GM18870 (cell line): ENCODE measurements around the gene COL4A1.

Source experiments
- ATAC-seq: cut with Tn5 transposase; IDR thresholded peaks from one replicate; pipeline ENCODE4 v1.9.1; 2021; ENCODE audit warnings: moderate library complexity; ENCODE audit not compliant: unreplicated experiment

Gene COL4A1

DNA sequence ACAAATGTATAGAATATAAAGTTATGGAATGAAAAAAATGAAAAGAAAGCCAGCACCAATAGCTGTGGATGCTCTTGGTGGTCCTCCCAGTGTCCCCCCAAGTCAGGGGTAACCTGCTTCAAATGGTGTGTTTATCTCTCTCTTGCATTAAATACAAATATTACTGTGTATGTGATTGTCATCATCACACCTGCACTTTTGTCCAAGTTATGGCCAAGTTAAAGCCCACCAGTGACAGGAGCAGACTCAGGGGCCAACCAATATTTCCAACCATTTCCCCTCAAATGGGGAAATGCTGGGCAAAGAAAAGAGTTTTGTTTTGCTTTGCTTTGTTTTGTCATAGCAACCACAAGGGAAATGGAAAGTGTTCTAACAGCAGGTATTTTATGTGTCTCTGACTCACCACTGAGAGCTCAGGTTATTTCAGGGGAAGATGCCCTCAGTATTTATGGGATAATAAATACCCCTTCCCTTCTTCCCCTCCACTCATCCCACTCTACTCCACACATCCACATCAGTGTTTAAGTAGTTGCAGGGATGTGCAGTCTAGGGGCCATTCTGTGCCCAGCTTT is 133.6 kb downstream of the COL4A1 start:
- no peak for ATAC-seq

- no peak for ATAC-seq
Observed at GRCh38 chr13:110170882-110171281, 136.1 kb downstream of the COL4A1 start.

- ATAC-seq, result no peak
Observed at GRCh38 chr13:110170020-110170790, 136.8 kb downstream of the COL4A1 start.

- no peak for ATAC-seq
Observed at GRCh38 chr13:110168999-110169933, 137.7 kb downstream of the COL4A1 start.

GRCh38 chr13:110166598-110166997 is 140.4 kb downstream of the COL4A1 start:
- no peak for ATAC-seq

GRCh38 chr13:110164706-110165105 is 142.3 kb downstream of the COL4A1 start:
- ATAC-seq, result no peak

DNA sequence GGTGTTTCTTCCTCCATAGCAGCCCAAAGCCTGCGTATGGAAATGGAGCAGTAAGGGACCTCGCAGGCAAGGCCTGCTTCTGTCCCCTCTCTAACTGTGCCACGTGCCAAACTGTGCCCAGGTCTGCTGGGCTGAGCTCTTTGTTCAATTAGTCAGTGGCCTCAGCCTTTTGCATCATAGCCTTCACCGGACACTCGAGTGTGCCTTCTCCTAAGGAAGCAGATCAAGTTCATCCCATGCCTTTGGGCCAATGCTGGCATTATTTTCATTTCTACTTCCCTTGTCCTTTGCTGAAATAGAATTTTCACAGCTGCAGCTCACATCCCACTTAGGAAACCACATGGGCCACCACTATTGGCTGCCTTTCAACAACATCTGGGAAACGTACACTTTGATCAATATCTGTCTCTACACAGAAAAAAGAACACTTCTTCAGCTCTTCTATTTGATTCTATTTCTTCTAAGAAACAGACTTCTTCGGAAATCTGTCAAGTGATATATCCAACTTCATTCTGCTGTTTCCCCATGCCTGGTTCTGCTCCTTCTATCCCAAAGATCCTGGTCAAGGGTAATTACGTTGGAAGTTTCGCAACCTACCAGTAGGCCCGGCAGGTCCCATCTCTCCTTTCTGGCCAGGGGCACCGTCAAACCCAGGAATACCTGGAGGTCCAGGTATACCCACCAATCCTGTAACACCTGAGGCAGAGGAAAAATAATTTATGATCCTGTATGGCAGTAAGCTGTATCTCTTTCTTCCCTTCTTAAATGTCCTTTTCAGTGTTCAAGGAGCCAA is 143.9 kb downstream of the COL4A1 start:
- ATAC-seq, result no peak

- ATAC-seq, result no peak
Observed at GRCh38 chr13:110162053-110162452, 144.9 kb downstream of the COL4A1 start.

- no peak for ATAC-seq
Observed at GRCh38 chr13:110161112-110161882, 145.7 kb downstream of the COL4A1 start.

DNA sequence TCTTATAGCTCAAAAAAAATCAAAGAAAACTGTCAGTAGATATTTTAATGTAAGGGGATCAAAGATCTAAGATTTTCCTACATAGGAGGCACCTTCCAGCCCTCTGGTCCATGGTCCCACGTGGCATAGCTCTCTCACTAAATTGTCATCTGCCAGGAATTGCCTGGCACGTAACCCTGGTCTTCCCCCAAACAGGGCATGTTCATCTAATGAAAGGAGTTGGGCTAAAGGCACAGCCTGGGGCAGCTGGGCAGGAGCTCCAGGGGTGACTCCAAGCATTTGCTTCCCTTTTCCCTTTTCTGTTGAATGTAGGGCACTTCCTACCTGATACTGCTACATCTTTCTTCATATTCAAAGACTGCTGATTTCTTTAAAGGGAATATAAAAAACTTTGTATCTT is 148.7 kb downstream of the COL4A1 start:
- no peak for ATAC-seq

GRCh38 chr13:110157718-110158117 is 149.2 kb downstream of the COL4A1 start:
- no peak for ATAC-seq

- ATAC-seq, result no peak
Observed at GRCh38 chr13:110156301-110157049, 150.5 kb downstream of the COL4A1 start.

DNA sequence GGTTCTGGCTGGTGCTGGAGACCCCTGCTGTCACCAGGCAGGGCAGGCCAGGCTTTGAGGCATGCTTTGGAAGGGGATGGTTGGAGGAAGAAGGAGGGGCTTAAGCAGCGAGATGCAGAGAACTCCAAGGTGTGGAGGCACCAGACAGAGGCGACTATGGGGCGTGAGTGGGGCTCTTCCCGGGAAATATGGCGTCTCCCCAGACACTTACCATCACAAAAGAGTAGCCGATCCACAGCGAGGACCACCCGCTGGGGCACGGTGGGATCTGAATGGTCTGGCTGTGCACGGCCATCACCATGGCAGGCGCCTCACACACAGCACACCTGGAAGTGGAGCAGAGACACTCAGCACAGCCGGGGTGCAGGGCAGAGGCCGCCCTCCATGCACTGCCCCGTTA is 151.9 kb downstream of the COL4A1 start:
- no peak for ATAC-seq

DNA sequence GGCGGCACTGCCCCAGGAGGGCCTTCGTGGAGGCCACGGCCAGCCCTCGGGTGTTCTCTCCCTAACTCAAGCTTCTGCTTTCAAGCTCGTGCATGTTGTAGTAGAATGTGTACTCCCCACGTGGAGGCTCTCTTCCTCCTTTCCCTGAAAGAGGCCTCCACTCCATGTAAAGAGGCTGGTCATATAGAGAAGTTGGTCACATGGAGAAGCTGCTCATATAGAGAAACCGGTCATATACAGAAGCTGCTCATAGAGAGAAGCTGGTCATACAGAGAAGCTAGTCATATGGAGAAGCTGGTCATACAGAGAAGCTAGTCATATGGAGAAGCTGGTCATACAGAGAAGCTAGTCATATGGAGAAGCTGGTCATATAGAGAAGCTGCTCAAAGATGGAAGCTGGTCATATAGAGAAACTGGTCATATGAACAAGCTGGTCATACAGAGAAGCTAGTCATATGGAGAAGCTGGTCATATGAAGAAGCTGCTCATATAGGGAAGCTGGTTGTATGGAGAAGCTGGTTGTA is 152.5 kb downstream of the COL4A1 start:
- no peak for ATAC-seq

- no peak for ATAC-seq
Observed at GRCh38 chr13:110152351-110152750, 154.6 kb downstream of the COL4A1 start.

- ATAC-seq, result no peak
Observed at GRCh38 chr13:110151462-110151861, 155.5 kb downstream of the COL4A1 start.

DNA sequence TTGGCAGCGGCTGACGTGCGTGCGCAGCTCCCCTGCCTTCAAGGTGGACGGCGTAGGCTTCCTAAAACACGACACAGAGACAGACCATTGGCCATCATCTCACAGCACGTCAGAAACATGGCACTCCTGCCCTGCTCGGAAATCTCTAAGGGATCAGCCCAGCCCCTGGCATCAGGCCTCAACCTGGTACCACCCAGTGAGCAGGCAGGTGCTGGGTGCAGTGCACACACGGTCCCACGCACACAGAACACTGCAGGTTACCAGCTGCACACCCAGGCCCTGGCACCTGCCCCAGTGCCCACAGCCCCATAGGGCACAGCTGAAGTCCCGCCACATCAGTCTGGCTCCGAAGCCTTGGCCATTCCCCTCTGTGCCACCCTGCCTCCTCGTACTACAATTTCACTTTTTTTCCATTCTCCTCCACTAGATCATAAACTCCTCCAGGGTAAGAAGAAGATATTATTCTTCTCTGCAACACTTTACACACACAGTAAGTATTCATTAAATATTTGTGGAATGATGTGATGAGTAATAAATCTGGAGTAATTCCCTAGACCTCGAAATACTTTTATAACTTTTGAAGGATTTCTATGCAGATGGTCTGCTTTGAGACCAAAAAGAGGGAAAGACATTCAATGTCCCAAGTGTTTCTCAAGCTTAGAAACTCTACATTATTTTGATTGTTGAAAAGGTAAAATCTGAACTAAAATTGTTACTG is 156.4 kb downstream of the COL4A1 start:
- no peak for ATAC-seq

- ATAC-seq, result no peak
Observed at GRCh38 chr13:110149036-110149435, 157.9 kb downstream of the COL4A1 start.
